ACC112 (cell line): ENCODE data around the gene ALDH1L2.

Experiments
- H2AFZ ChIP-seq: fragments of 200-600 bp; sonication (generic); one replicate; pipeline ENCODE4 v1.6.0; 2017; ENCODE audit warnings: antibody characterized with exemption, low read length; ENCODE audit not compliant: unreplicated experiment
- H3K27ac ChIP-seq: fragments of 200-600 bp; sonication (generic); 2 replicates; pipeline ENCODE4 v1.5.1; 2014; ENCODE audit warnings: low read depth, mild to moderate bottlenecking, antibody characterized with exemption, low read length, moderate library complexity
- H3K27me3 ChIP-seq: fragments of 200-600 bp; sonication (generic); 2 replicates; pipeline ENCODE4 v1.6.1; 2014; ENCODE audit warnings: mild to moderate bottlenecking, antibody characterized with exemption, low read length, moderate library complexity, mixed read lengths; ENCODE audit not compliant: insufficient read depth
- H3K36me3 ChIP-seq: fragments of 200-600 bp; sonication (generic); 2 replicates; pipeline ENCODE4 v1.6.1; 2016; ENCODE audit warnings: mild to moderate bottlenecking, antibody characterized with exemption, low read length, moderate library complexity, mixed read lengths; ENCODE audit not compliant: insufficient read depth
- H3K4me1 ChIP-seq: fragments of 200-600 bp; sonication (generic); one replicate; pipeline ENCODE4 v1.6.1; 2016; ENCODE audit warnings: low read length, mixed read lengths; ENCODE audit not compliant: insufficient read depth, unreplicated experiment, control insufficient read depth
- H3K4me3 ChIP-seq: fragments of 200-600 bp; sonication (generic); 2 replicates; pipeline ENCODE4 v1.5.1; 2014; ENCODE audit warnings: mild to moderate bottlenecking, low read depth, low read length
- H3K79me2 ChIP-seq: fragments of 200-600 bp; sonication (generic); one replicate; pipeline ENCODE4 v1.6.0; 2016; ENCODE audit warnings: low read length; ENCODE audit not compliant: control insufficient read depth, unreplicated experiment, insufficient read depth

Gene ALDH1L2

GRCh38 chr12:105014603-105015002 lies 69.7 kb downstream of the ALDH1L2 start:
- H3K4me3 ChIP-seq = no peak overlapping the region
- no peak overlapping the region for H2AFZ ChIP-seq
- H3K4me1 ChIP-seq = no peaks in the 10 kb centered on the region
- no peak overlapping the region for H3K27ac ChIP-seq
- H3K36me3 ChIP-seq = peaks cover 26% of the 10 kb centered on the region
- H3K27me3 ChIP-seq = no peaks in the 10 kb centered on the region
- no peaks in the 10 kb centered on the region for H3K79me2 ChIP-seq

- no peaks in the 10 kb centered on the region for H3K27me3 ChIP-seq
- H2AFZ ChIP-seq = no peak overlapping the region
- no peak overlapping the region for H3K4me3 ChIP-seq
- H3K27ac ChIP-seq = no peak overlapping the region
- no peaks in the 10 kb centered on the region for H3K79me2 ChIP-seq
- no peaks in the 10 kb centered on the region for H3K4me1 ChIP-seq
- peaks cover 26% of the 10 kb centered on the region for H3K36me3 ChIP-seq
These were observed 70.4 kb downstream of the ALDH1L2 start for GRCh38 chr12:105013892-105014291.

GRCh38 chr12:105001476-105001875 lies 82.8 kb downstream of the ALDH1L2 start:
- Histone ChIP-seq H2AFZ (no peak overlapping the region), H3K27ac (no peak overlapping the region), H3K79me2 (no peaks in the 10 kb centered on the region), H3K36me3 (peaks cover 22% of the 10 kb centered on the region; the same call in 1 of the 2 replicates), H3K4me3 (no peak overlapping the region), H3K27me3 (no peaks in the 10 kb centered on the region), H3K4me1 (no peaks in the 10 kb centered on the region)

GRCh38 chr12:104999347-104999685 lies 84.9 kb downstream of the ALDH1L2 start:
- no peak overlapping the region for H2AFZ ChIP-seq
- H3K4me3 ChIP-seq = no peak overlapping the region
- H3K79me2 ChIP-seq = no peaks in the 10 kb centered on the region
- no peak overlapping the region for H3K27ac ChIP-seq
- H3K36me3 ChIP-seq = peaks cover 28% of the 10 kb centered on the region; the same call in 1 of the 2 replicates
- no peaks in the 10 kb centered on the region for H3K27me3 ChIP-seq
- H3K4me1 ChIP-seq = no peaks in the 10 kb centered on the region

- no peak overlapping the region for H3K4me3 ChIP-seq
- no peaks in the 10 kb centered on the region for H3K4me1 ChIP-seq
- no peaks in the 10 kb centered on the region for H3K79me2 ChIP-seq
- no peaks in the 10 kb centered on the region for H3K27me3 ChIP-seq
- H2AFZ ChIP-seq = no peak overlapping the region
- H3K36me3 ChIP-seq = peaks cover 27% of the 10 kb centered on the region; the same call in 1 of the 2 replicates
- H3K27ac ChIP-seq = no peak overlapping the region
These were observed 85.6 kb downstream of the ALDH1L2 start for GRCh38 chr12:104998423-104999346.

- Histone ChIP-seq H3K4me1 (no peaks in the 10 kb centered on the region), H3K4me3 (no peak overlapping the region), H3K27ac (no peak overlapping the region), H2AFZ (no peak overlapping the region), H3K36me3 (peaks cover 17% of the 10 kb centered on the region; the same call in 1 of the 2 replicates), H3K27me3 (no peaks in the 10 kb centered on the region), H3K79me2 (no peaks in the 10 kb centered on the region)
These were observed 86.7 kb downstream of the ALDH1L2 start for GRCh38 chr12:104997541-104997940.

GRCh38 chr12:104994336-104994735 lies 89.9 kb downstream of the ALDH1L2 start:
- Histone ChIP-seq H3K27ac (no peak overlapping the region), H3K4me1 (peaks cover 5% of the 10 kb centered on the region), H3K36me3 (peaks cover 24% of the 10 kb centered on the region), H3K79me2 (no peaks in the 10 kb centered on the region), H3K4me3 (no peak overlapping the region), H3K27me3 (no peaks in the 10 kb centered on the region), H2AFZ (no peak overlapping the region)

GRCh38 chr12:104991565-104992128 lies 92.6 kb downstream of the ALDH1L2 start:
- Histone ChIP-seq H3K27ac (no peak overlapping the region), H3K79me2 (peaks cover 13% of the 10 kb centered on the region), H3K36me3 (peaks cover 32% of the 10 kb centered on the region), H3K27me3 (no peaks in the 10 kb centered on the region), H3K4me3 (no peak overlapping the region), H2AFZ (no peak overlapping the region), H3K4me1 (peaks cover 21% of the 10 kb centered on the region)

- Histone ChIP-seq H3K27ac (no peak overlapping the region), H3K79me2 (peaks cover 13% of the 10 kb centered on the region), H3K36me3 (peaks cover 32% of the 10 kb centered on the region), H2AFZ (no peak overlapping the region), H3K4me1 (peaks cover 21% of the 10 kb centered on the region), H3K27me3 (no peaks in the 10 kb centered on the region), H3K4me3 (no peak overlapping the region)
These were observed 93.3 kb downstream of the ALDH1L2 start for GRCh38 chr12:104990950-104991349.

- Histone ChIP-seq H3K36me3 (peaks cover 22% of the 10 kb centered on the region), H2AFZ (peak within 1 kb of the TSS; percentile 92), H3K27ac (no peak within 1 kb of the TSS), H3K27me3 (no peaks in the 10 kb centered on the region), H3K4me3 (peak within 1 kb of the TSS; percentile 98), H3K79me2 (peaks cover 13% of the 10 kb centered on the region), H3K4me1 (peaks cover 20% of the 10 kb centered on the region)
These were observed 98.0 kb downstream of the ALDH1L2 start, which contains the start of gene NOPCHAP1 for GRCh38 chr12:104986022-104986941. TSS of gene NOPCHAP1 (plus strand) at chr12:104986316. CDS start at chr12:104986353, 37 bp downstream.
